ENCODE measurements around the gene CCNYL1. TPM values are rescaled to one million over a fixed set of nuclear protein-coding genes. Genes with fewer than 3 reads are reported as not detected.
"Not testable (repeated sequence)": the region's sequence is repeated elsewhere in the genome, so short reads cannot be mapped to it uniquely, and the experiment has no call there.

CCNYL1 gene
- polyA plus RNA-seq, 3 donors = 4.1 to 10.6 (median 4.6) TPM

GRCh38 chr2:207759890-207760289 lies 48.5 kb downstream of the CCNYL1 start:
- no peaks in the 10 kb centered on the region for H3K9me3 ChIP-seq (replicated peaks in 1 of 2; ENCODE audit: control insufficient read depth in 1 of 2, insufficient read depth in 1 of 2, low read length in 2 of 2)
- TF ChIP-seq, protein P1, sequence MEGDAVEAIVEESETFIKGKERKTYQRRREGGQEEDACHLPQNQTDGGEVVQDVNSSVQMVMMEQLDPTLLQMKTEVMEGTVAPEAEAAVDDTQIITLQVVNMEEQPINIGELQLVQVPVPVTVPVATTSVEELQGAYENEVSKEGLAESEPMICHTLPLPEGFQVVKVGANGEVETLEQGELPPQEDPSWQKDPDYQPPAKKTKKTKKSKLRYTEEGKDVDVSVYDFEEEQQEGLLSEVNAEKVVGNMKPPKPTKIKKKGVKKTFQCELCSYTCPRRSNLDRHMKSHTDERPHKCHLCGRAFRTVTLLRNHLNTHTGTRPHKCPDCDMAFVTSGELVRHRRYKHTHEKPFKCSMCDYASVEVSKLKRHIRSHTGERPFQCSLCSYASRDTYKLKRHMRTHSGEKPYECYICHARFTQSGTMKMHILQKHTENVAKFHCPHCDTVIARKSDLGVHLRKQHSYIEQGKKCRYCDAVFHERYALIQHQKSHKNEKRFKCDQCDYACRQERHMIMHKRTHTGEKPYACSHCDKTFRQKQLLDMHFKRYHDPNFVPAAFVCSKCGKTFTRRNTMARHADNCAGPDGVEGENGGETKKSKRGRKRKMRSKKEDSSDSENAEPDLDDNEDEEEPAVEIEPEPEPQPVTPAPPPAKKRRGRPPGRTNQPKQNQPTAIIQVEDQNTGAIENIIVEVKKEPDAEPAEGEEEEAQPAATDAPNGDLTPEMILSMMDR (IDR thresholded peaks at IDR 0.05) = no peak
- Mint-ChIP-seq H3K4me1 (peaks cover 3% of the 10 kb centered on the region), H3K27ac (no peak overlapping the region), H3K4me3 (no peak overlapping the region), H3K36me3 (peaks cover 28 to 39% of the 10 kb centered on the region in 2 donors), H3K9me3 (no peaks in the 10 kb centered on the region), H3K27me3 (ENCODE audit: low read depth in 3 of 3) (peaks cover 0 to 4% (median 0%) of the 10 kb centered on the region in 3 donors)
- no peak overlapping the region for H3K9ac ChIP-seq (ENCODE audit: insufficient read depth, low read length, poor library complexity, severe bottlenecking)
- 85% methylated on average over 2 of the region's 2 CpGs for WGBS (ENCODE audit: insufficient coverage)
- H3K4me1 ChIP-seq (ENCODE audit: control insufficient read depth in 1 of 2, insufficient read depth in 2 of 2, low read length in 2 of 2) = no peaks in the 10 kb centered on the region
- intact Hi-C loops (cut with micrococcal nuclease) = loop anchor here in 1 of 2 donors (10.0 kb wide), 1 partner anchor 275 kb away; no protein-coding TSS in a partner anchor
- no peaks in the 10 kb centered on the region for H3K27me3 ChIP-seq (ENCODE audit: control insufficient read depth in 2 of 2, insufficient read depth in 2 of 2, low read length in 2 of 2)
- no peak overlapping the region for H3K27ac ChIP-seq (ENCODE audit: low read depth in 1 of 2, low read length in 2 of 2)
- no peak overlapping the region for H3K4me3 ChIP-seq (replicated peaks in 1 of 3; ENCODE audit: low read depth in 2 of 3, low read length in 3 of 3)
- no peak overlapping the region for H2AFZ ChIP-seq (ENCODE audit: insufficient read depth, low read depth, low read length, poor library complexity, severe bottlenecking)
- peaks cover 9 to 41% of the 10 kb centered on the region in 2 donors for H3K36me3 ChIP-seq (replicated peaks in 1 of 2; ENCODE audit: control insufficient read depth in 1 of 2, insufficient read depth in 2 of 2, low read length in 2 of 2)
- no peaks in the 10 kb centered on the region for H3K79me2 ChIP-seq (ENCODE audit: insufficient read depth, low read length)
- no peaks in the 10 kb centered on the region for H4K20me1 ChIP-seq (ENCODE audit: insufficient read depth, low read length)
- H3K4me2 ChIP-seq (replicated peaks; ENCODE audit: extremely low read depth, low read length, poor library complexity, severe bottlenecking) = no peak overlapping the region
- DNase-seq = no peak

DNA sequence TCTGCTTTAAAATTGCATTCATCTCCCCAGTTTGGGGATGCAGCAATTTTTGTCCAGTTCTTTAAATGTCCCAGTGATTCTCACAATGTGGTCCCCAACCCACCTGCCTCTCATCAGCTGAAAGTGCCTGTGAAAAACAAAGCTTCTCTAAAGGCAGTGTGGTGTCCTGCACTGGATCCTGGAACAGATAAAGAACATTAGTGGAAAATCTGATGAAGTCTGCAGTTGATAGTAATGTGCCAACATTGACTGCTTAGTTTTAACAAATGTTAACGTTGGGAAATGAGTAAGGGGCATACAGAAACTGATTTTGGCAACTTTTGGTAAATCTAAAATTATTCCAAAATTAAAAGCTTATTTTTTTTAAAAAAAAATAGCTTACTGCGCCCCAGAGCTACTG lies 49.0 kb downstream of the CCNYL1 start:
- Histone ChIP-seq H4K20me1 (ENCODE audit: insufficient read depth, low read length) (no peaks in the 10 kb centered on the region), H3K4me3 (replicated peaks in 1 of 3; ENCODE audit: low read depth in 2 of 3, low read length in 3 of 3) (no peak overlapping the region), H3K79me2 (ENCODE audit: insufficient read depth, low read length) (no peaks in the 10 kb centered on the region), H3K9ac (ENCODE audit: insufficient read depth, low read length, poor library complexity, severe bottlenecking) (no peak overlapping the region), H3K4me1 (ENCODE audit: control insufficient read depth in 1 of 2, insufficient read depth in 2 of 2, low read length in 2 of 2) (no peaks in the 10 kb centered on the region), H3K4me2 (replicated peaks; ENCODE audit: extremely low read depth, low read length, poor library complexity, severe bottlenecking) (no peak overlapping the region), H3K9me3 (replicated peaks in 1 of 2; ENCODE audit: control insufficient read depth in 1 of 2, insufficient read depth in 1 of 2, low read length in 2 of 2) (no peaks in the 10 kb centered on the region), H3K27ac (ENCODE audit: low read depth in 1 of 2, low read length in 2 of 2) (no peak overlapping the region), H3K27me3 (ENCODE audit: control insufficient read depth in 2 of 2, insufficient read depth in 2 of 2, low read length in 2 of 2) (no peaks in the 10 kb centered on the region), H3K36me3 (replicated peaks in 1 of 2; ENCODE audit: control insufficient read depth in 1 of 2, insufficient read depth in 2 of 2, low read length in 2 of 2) (peaks cover 6 to 35% of the 10 kb centered on the region in 2 donors), H2AFZ (ENCODE audit: insufficient read depth, low read depth, low read length, poor library complexity, severe bottlenecking) (no peak overlapping the region)
- 100% methylated on average over 1 of the region's 2 CpGs for WGBS (ENCODE audit: insufficient coverage)
- DNase-seq = no peak
- peaks cover 25 to 37% of the 10 kb centered on the region in 2 donors for H3K36me3 Mint-ChIP-seq
- TF ChIP-seq, protein P1 (IDR thresholded peaks at IDR 0.05) = no peak
- H3K4me1 Mint-ChIP-seq = peaks cover 5% of the 10 kb centered on the region
- no peaks in the 10 kb centered on the region for H3K9me3 Mint-ChIP-seq
- H3K27ac Mint-ChIP-seq = no peak overlapping the region
- intact Hi-C loops (cut with micrococcal nuclease) = loop anchor here in 1 of 2 donors (10.0 kb wide), 1 partner anchor 274 kb away; no protein-coding TSS in a partner anchor
- H3K27me3 Mint-ChIP-seq (ENCODE audit: low read depth in 3 of 3) = peaks cover 0 to 4% (median 0%) of the 10 kb centered on the region in 3 donors
- no peak overlapping the region for H3K4me3 Mint-ChIP-seq

GRCh38 chr2:207761426-207761825 lies 50.0 kb downstream of the CCNYL1 start:
- not testable (repeated sequence) for DNase-seq; H3K27me3 Mint-ChIP-seq (ENCODE audit: low read depth in 3 of 3); H3K9ac ChIP-seq (ENCODE audit: insufficient read depth, low read length, poor library complexity, severe bottlenecking); H3K4me3 ChIP-seq (replicated peaks in 1 of 3; ENCODE audit: low read depth in 2 of 3, low read length in 3 of 3); H3K27ac Mint-ChIP-seq; H3K9me3 ChIP-seq (replicated peaks in 1 of 2; ENCODE audit: control insufficient read depth in 1 of 2, insufficient read depth in 1 of 2, low read length in 2 of 2); H3K4me2 ChIP-seq (replicated peaks; ENCODE audit: extremely low read depth, low read length, poor library complexity, severe bottlenecking); H3K27ac ChIP-seq (ENCODE audit: low read depth in 1 of 2, low read length in 2 of 2); H3K27me3 ChIP-seq (ENCODE audit: control insufficient read depth in 2 of 2, insufficient read depth in 2 of 2, low read length in 2 of 2); H2AFZ ChIP-seq (ENCODE audit: insufficient read depth, low read depth, low read length, poor library complexity, severe bottlenecking); H3K4me1 ChIP-seq (ENCODE audit: control insufficient read depth in 1 of 2, insufficient read depth in 2 of 2, low read length in 2 of 2); H4K20me1 ChIP-seq (ENCODE audit: insufficient read depth, low read length); H3K4me3 Mint-ChIP-seq; H3K9me3 Mint-ChIP-seq; H3K79me2 ChIP-seq (ENCODE audit: insufficient read depth, low read length)
- peaks cover 3 to 30% of the 10 kb centered on the region in 2 donors for H3K36me3 ChIP-seq (replicated peaks in 1 of 2; ENCODE audit: control insufficient read depth in 1 of 2, insufficient read depth in 2 of 2, low read length in 2 of 2)
- Mint-ChIP-seq H3K4me1 (peaks cover 10% of the 10 kb centered on the region), H3K36me3 (peaks cover 25 to 36% of the 10 kb centered on the region in 2 donors)
- intact Hi-C loops (cut with micrococcal nuclease) = loop anchor here in 1 of 2 donors (10.0 kb wide), 1 partner anchor 273 kb away; no protein-coding TSS in a partner anchor
- no CpG with 5 or more reads among the region's 3 CpGs for WGBS (ENCODE audit: insufficient coverage)
